ENCODE measurements around the gene PSTPIP1. TPM values are rescaled to one million over a fixed set of nuclear protein-coding genes. Genes with fewer than 3 reads are reported as not detected.

PSTPIP1 gene
- total and polyA plus RNA-seq, 2 of the 8 experiments (the other 6 are each of a cell fraction or from before 2014, with no cell fraction given), result 1.6 to 1.8 TPM

- TF ChIP-seq CHD7 (IDR thresholded peaks at IDR 0.05; ENCODE audit: insufficient replicate concordance, low read length), result no peak
- no peak for TF ChIP-seq SIN3A (conservative IDR thresholded peaks at IDR 0.05 in 1 of 2, IDR thresholded peaks at IDR 0.05 in 1 of 2; ENCODE audit: low read depth in 1 of 2, low read length in 2 of 2)
- TF ChIP-seq NRF1 (IDR thresholded peaks at IDR 0.05; ENCODE audit: low read depth, low read length), result no peak
- no peak for TF ChIP-seq TCF12 (IDR thresholded peaks at IDR 0.05; ENCODE audit: low read depth, low read length)
Observed at GRCh38 chr15:77045985-77046384, 51.1 kb downstream of the PSTPIP1 start (continued).
